GM23338 (cell line): ENCODE measurements around the gene AP1M1. TPM values are rescaled to one million over a fixed set of nuclear protein-coding genes. Genes with fewer than 3 reads are reported as not detected.

Experiments
- ATAC-seq: fragments of 200-7000 bp; cut with Tn5 transposase; 3 replicates; pipeline ENCODE4 v1.9.1; 2020
- DNase-seq: peaks from one replicate; pipeline ENCODE4 v3.0.0-alpha.2; 2015; ENCODE audit warnings: low spot score
- H2AFZ ChIP-seq: fragments of 200-600 bp; sonication (generic); 2 replicates; pipeline ENCODE4 v1.8.0; 2016; ENCODE audit warnings: antibody characterized with exemption, mild to moderate bottlenecking, moderate library complexity
- H3F3A ChIP-seq: fragments of 200-600 bp; sonication (generic); replicated peaks from 2 replicates; pipeline ENCODE4 v1.8.0; 2017; ENCODE audit warnings: antibody characterized with exemption, mixed run types, low read depth
- H3K27ac ChIP-seq: fragments of 200-600 bp; sonication (generic); 2 replicates; pipeline ENCODE4 v1.6.1; 2016; ENCODE audit warnings: low read depth
- H3K27me3 ChIP-seq: fragments of 200-600 bp; sonication (generic); 2 replicates; pipeline ENCODE4 v1.8.0; 2016; ENCODE audit warnings: mild to moderate bottlenecking, mixed run types, moderate library complexity; ENCODE audit not compliant: insufficient read depth
- H3K36me3 ChIP-seq: fragments of 200-600 bp; sonication (generic); 2 replicates; pipeline ENCODE4 v1.8.0; 2016; ENCODE audit warnings: mild to moderate bottlenecking; ENCODE audit not compliant: insufficient read depth
- H3K4me1 ChIP-seq: fragments of 200-600 bp; sonication (generic); 2 replicates; pipeline ENCODE4 v1.8.0; 2016; ENCODE audit warnings: mild to moderate bottlenecking, moderate library complexity; ENCODE audit not compliant: insufficient read depth
- H3K4me2 ChIP-seq: fragments of 200-600 bp; sonication (generic); 2 replicates; pipeline ENCODE4 v1.7.1; 2017; ENCODE audit warnings: mixed run types
- H3K4me3 ChIP-seq: fragments of 200-600 bp; sonication (generic); 2 replicates; pipeline ENCODE4 v1.6.1; 2016; ENCODE audit warnings: mixed run types
- H3K79me2 ChIP-seq: fragments of 200-600 bp; sonication (generic); replicated peaks from 2 replicates; pipeline ENCODE4 v1.8.0; 2017; ENCODE audit warnings: mild to moderate bottlenecking; ENCODE audit not compliant: insufficient read depth
- H3K9me2 ChIP-seq: fragments of 200-600 bp; sonication (generic); 2 replicates; pipeline ENCODE4 v1.8.0; 2017; ENCODE audit not compliant: insufficient read depth
- H4K20me1 ChIP-seq: fragments of 200-600 bp; sonication (generic); replicated peaks from 2 replicates; pipeline ENCODE4 v1.8.0; 2017; ENCODE audit warnings: mild to moderate bottlenecking; ENCODE audit not compliant: insufficient read depth
- H3K27ac Mint-ChIP-seq: 2 replicates; pipeline ENCODE4 v1.8.0; 2020; ENCODE audit warnings: inconsistent platforms, mild to moderate bottlenecking, moderate library complexity, mixed read lengths
- H3K27me3 Mint-ChIP-seq: 3 replicates; pipeline ENCODE4 v1.8.0; 2022; ENCODE audit warnings: low read depth, mild to moderate bottlenecking, moderate library complexity, mixed read lengths, inconsistent platforms; ENCODE audit not compliant: insufficient read depth, poor library complexity
- H3K36me3 Mint-ChIP-seq: 3 replicates; pipeline ENCODE4 v1.8.0; 2021; ENCODE audit warnings: low read depth, mild to moderate bottlenecking, inconsistent platforms, moderate library complexity, mixed read lengths
- H3K4me1 Mint-ChIP-seq: 3 replicates; pipeline ENCODE4 v1.8.0; 2020; ENCODE audit warnings: mild to moderate bottlenecking, inconsistent platforms, mixed read lengths
- H3K4me3 Mint-ChIP-seq: 3 replicates; pipeline ENCODE4 v1.8.0; 2021; ENCODE audit warnings: moderate library complexity, mild to moderate bottlenecking, inconsistent platforms, mixed read lengths
- H3K9me3 Mint-ChIP-seq: 3 replicates; pipeline ENCODE4 v1.8.0; 2020; ENCODE audit warnings: moderate library complexity, mild to moderate bottlenecking, inconsistent platforms, mixed read lengths
- CREB1 ChIP-seq: fragments of 250-450 bp; sonication (Bioruptor Pico); IDR thresholded peaks from 2 replicates; pipeline ENCODE4 v1.5.0; 2020; ENCODE audit warnings: low read depth, mild to moderate bottlenecking, moderate library complexity
- CTCF ChIP-seq, 2 experiments: fragments of 200-600 bp in 1 of 2; sonication (generic) in 1 of 2; conservative IDR thresholded peaks; 2 replicates each; pipeline versions ENCODE4 v1.5.1 to v1.6.1; 2016 to 2017; ENCODE audit warnings: antibody characterized with exemption in 2 of 2, low read depth in 2 of 2, mild to moderate bottlenecking in 2 of 2, moderate library complexity in 1 of 2
- ETS1 ChIP-seq: IDR thresholded peaks from 2 replicates; pipeline ENCODE4 v1.6.1; 2016; ENCODE audit warnings: antibody characterized with exemption
- EZH2 ChIP-seq: fragments of 200-600 bp; sonication (generic); IDR thresholded peaks from one replicate; pipeline ENCODE4 v1.8.0; 2017; ENCODE audit warnings: antibody characterized with exemption, mild to moderate bottlenecking, low read depth; ENCODE audit not compliant: unreplicated experiment
- EZH2phosphoT487 ChIP-seq: fragments of 200-600 bp; sonication (generic); IDR thresholded peaks from one replicate; pipeline ENCODE4 v1.8.1; 2018; ENCODE audit warnings: antibody characterized with exemption; ENCODE audit not compliant: unreplicated experiment
- JUNB ChIP-seq: IDR thresholded peaks from one replicate; pipeline ENCODE4 v1.6.1; 2016; ENCODE audit warnings: antibody characterized with exemption; ENCODE audit not compliant: unreplicated experiment
- NANOG ChIP-seq: IDR thresholded peaks from 2 replicates; pipeline ENCODE4 v1.6.1; 2016; ENCODE audit warnings: antibody characterized with exemption, borderline replicate concordance
- POLR2AphosphoS5 ChIP-seq: IDR thresholded peaks from 2 replicates; pipeline ENCODE4 v1.6.1; 2016; ENCODE audit warnings: antibody characterized with exemption, low read depth
- REST ChIP-seq: IDR thresholded peaks from one replicate; pipeline ENCODE4 v1.6.1; 2018; ENCODE audit warnings: antibody characterized with exemption; ENCODE audit not compliant: unreplicated experiment
- STAT1 ChIP-seq: IDR thresholded peaks from one replicate; pipeline ENCODE4 v1.6.1; 2016; ENCODE audit warnings: antibody characterized with exemption; ENCODE audit not compliant: unreplicated experiment
- ZNF114 ChIP-seq: fragments of 250-450 bp; sonication (Bioruptor Pico); IDR thresholded peaks from 2 replicates; pipeline ENCODE4 v1.5.0; 2020; ENCODE audit warnings: mild to moderate bottlenecking, moderate library complexity
- ZNF331 ChIP-seq: fragments of 250-450 bp; sonication (Bioruptor Pico); IDR thresholded peaks from 2 replicates; pipeline ENCODE4 v1.5.0; 2020; ENCODE audit warnings: low read depth, mild to moderate bottlenecking, moderate library complexity
- ZNF462 ChIP-seq: fragments of 250-450 bp; sonication (Bioruptor Pico); IDR thresholded peaks from 2 replicates; pipeline ENCODE4 v1.5.0; 2020; ENCODE audit warnings: mild to moderate bottlenecking, moderate library complexity
- polyA plus RNA-seq: library from polyadenylated mRNA; unstranded; fragments of >200 nt; fragmentation: Nextera tagmentation; extraction: Ambion mirVana; gene quantifications from 2 replicates; pipeline ENCODE4 v1.2.1, GENCODE V29; 2016
- total RNA-seq: library from RNA; depleted of rRNA; stranded (reverse); fragments of >200 nt; shearing (Covaris generic); gene quantifications from 2 replicates; pipeline ENCODE4 v1.2.3, GENCODE V29; 2014

The AP1M1 gene
- total and polyA plus RNA-seq, 2 experiments from 2014 or later, result 22.0 to 32.0 TPM

- no peak overlapping the region for H2AFZ ChIP-seq
- TF ChIP-seq NANOG (no peak), ZNF331 (CRISPR knock-in tag) (no peak), ZNF114 (no peak), ZNF462 (CRISPR knock-in tag) (no peak), STAT1 (no peak), POLR2AphosphoS5 (no peak), REST (no peak), EZH2 (no peak), JUNB (no peak), EZH2phosphoT487 (no peak), ETS1 (no peak), CTCF (conservative IDR thresholded peaks at IDR 0.05; ENCODE audit: low read depth in 2 of 2) (no peak), CREB1 (CRISPR knock-in tag) (no peak)
- H3K27me3 ChIP-seq, result no peaks in the 10 kb centered on the region
- Mint-ChIP-seq H3K27me3 (peaks cover 2% of the 10 kb centered on the region), H3K4me3 (no peak overlapping the region), H3K9me3 (peaks cover 7% of the 10 kb centered on the region; the same call in 2 of the 3 replicates), H3K27ac (no peak overlapping the region), H3K36me3 (no peaks in the 10 kb centered on the region), H3K4me1 (no peaks in the 10 kb centered on the region)
- ATAC-seq (no peak), DNase-seq (no peak)
- H3K4me1 ChIP-seq, result no peaks in the 10 kb centered on the region
- no peaks in the 10 kb centered on the region for H4K20me1 ChIP-seq
- no peaks in the 10 kb centered on the region for H3K36me3 ChIP-seq
- H3K4me3 ChIP-seq, result no peak overlapping the region
- no peaks in the 10 kb centered on the region for H3K79me2 ChIP-seq
- no peak overlapping the region for H3K4me2 ChIP-seq
- no peaks in the 10 kb centered on the region for H3F3A ChIP-seq
- no peaks in the 10 kb centered on the region for H3K9me2 ChIP-seq
- no peak overlapping the region for H3K27ac ChIP-seq
Measured at GRCh38 chr19:16160943-16161560, 36.7 kb upstream of the AP1M1 start.
